NCI-H1092 treated with DMSO at 0.1 percent for 48 hours (cell line): ENCODE data around the gene ZDHHC1.
A peak's percentile ranks its signal among the peaks of the same experiment; 100 is the strongest.
"Not testable (repeated sequence)": the region's sequence is repeated elsewhere in the genome, so short reads cannot be mapped to it uniquely, and the experiment has no call there.

Experiments used
- DNase-seq: peaks from one replicate; lab custom pipeline; 2025; lab: John Stamatoyannopoulos, UW

ZDHHC1 gene

GRCh38 chr16:67361038-67361437 lies 55.2 kb downstream of the ZDHHC1 start:
- no peak for DNase-seq

- DNase-seq, result not testable (repeated sequence)
These were observed 56.6 kb downstream of the ZDHHC1 start for GRCh38 chr16:67359540-67360269.

- DNase-seq, result no peak
These were observed 58.7 kb downstream of the ZDHHC1 start for GRCh38 chr16:67357561-67357960.

- DNase-seq, result no peak
These were observed 59.9 kb downstream of the ZDHHC1 start for GRCh38 chr16:67356396-67356795.

- DNase-seq, result not testable (repeated sequence)
These were observed 63.8 kb downstream of the ZDHHC1 start for GRCh38 chr16:67352463-67352862.

GRCh38 chr16:67350324-67350723 lies 66.0 kb downstream of the ZDHHC1 start:
- DNase-seq, result no peak

- DNase-seq, result peak; percentile 20
These were observed 67.1 kb downstream of the ZDHHC1 start for GRCh38 chr16:67349172-67349571.

- no peak for DNase-seq
These were observed 69.9 kb downstream of the ZDHHC1 start for GRCh38 chr16:67346341-67346740.

- no peak for DNase-seq
These were observed 70.9 kb downstream of the ZDHHC1 start for GRCh38 chr16:67345401-67345800.
